Left cardiac atrium (tissue), 4 donors: ENCODE measurements around the gene DNASE1L3. TPM values are rescaled to one million over a fixed set of nuclear protein-coding genes. Genes with fewer than 3 reads are reported as not detected.

Experiments
- ATAC-seq, 2 donors: fragments of 200-7000 bp; cut with Tn5 transposase; one replicate each; pipeline ENCODE4 v1.9.1; 2020; ENCODE audit warnings: mild to moderate bottlenecking in 2 of 2, moderate library complexity in 2 of 2
- DNase-seq: peaks from one replicate; pipeline ENCODE4 v3.0.0-alpha.2; 2020
- intact Hi-C, 2 donors: fragments of 100-400 bp; cut with DNase I; formaldehyde crosslinking; loops; one replicate each; pipeline versions ENCODE4 v1.14.1 to v1.15.1; 2022 to 2023
- total RNA-seq, 2 donors: library from RNA; stranded (reverse); fragmentation: NEBNext Ultra II Directional; extraction: Animal tissue kit (Norgen Biotek cat#: 25700); gene quantifications; one replicate each; pipeline ENCODE4 v1.2.1, GENCODE V29; 2021
- donor health status: DM: no; HTN: yes; CAD: no.
- donor health status: DM: no; HTN: yes; CAD: no; lungs with severe emphysema.
- donor health status: DM: yes; HTN: yes; CAD: no.
- donor health status: Dilated cardiomyopathy.

DNASE1L3 gene
- total RNA-seq, 2 donors from 2014 or later: 1.4 to 3.4 TPM

DNA sequence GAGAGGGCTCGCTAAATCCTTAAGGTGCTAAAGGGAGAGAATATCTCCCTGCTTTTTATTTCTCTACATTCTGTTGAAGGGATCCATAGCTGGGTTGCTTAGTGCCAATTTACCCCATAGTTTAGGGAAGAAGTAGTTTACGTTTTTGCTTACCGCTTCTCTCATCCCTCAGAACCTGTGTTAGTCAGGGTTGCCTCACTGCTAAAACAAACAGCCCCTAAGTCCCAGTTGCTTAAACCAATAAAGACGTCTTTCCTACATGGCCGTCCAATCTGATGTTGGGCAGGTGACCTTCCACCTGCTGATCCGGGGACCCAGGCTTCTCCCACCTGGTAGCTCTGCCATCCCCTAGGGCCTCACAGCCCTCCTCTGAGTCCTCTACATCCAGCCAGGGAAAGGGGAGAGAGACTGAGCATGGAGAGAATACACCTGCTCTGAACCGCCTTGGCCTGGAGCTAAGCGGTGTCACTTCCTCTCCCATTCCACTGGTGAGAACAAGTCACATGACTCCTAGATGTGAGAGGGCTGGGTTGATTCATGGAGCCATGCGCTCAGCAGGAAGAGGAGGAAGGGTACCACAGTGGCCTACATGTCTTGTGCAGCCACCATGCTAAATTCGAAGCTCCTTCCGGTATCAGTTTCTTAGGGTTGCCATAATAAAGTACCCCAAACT lies 26.3 kb downstream of the DNASE1L3 start:
- DNase-seq (no peak), ATAC-seq (no peak)
- intact Hi-C loops: no loop called here

DNA sequence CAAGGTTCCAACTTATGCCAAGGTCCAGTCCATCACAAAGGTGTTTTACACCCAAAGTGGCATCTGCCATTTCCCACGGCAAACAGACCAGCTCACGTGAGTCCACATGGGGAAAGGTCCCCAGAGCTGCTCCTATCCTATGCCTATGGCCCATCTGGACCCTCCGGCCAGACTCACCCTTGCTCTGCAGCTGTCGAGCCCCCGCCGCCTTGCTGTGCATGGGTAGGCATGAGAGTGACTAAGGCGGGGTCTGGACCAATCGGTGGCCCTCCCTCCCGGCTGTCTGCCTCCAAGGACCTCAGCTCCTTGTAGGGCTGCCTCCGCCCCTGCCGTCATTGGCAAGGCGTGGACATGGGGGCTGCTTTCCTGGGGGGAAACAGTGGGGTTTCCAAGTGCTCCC lies 26.9 kb downstream of the DNASE1L3 start:
- intact Hi-C loops: no loop called here
- no peak for ATAC-seq
- DNase-seq: no peak

DNA sequence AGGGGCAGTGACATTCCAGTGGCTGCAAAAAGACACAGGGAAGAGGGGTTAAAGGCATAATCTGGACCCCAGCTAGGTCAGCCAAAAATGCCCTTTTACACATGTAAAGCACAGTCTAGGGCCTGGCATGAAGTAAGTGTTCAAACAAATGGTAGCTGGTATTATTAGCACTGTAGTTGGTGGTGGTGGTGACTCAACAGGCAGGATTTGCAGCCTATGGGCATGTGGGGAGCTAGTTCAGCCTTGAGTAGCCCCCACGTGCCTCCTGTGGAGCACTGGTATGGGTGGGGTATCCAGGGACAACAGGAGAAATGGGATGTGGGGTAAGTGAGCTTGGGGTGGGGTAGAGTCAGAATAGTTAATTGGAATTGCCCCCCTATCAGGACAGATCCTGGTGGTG lies 27.6 kb downstream of the DNASE1L3 start:
- ATAC-seq (no peak), DNase-seq (no peak)
- intact Hi-C loops: no loop called here

DNA sequence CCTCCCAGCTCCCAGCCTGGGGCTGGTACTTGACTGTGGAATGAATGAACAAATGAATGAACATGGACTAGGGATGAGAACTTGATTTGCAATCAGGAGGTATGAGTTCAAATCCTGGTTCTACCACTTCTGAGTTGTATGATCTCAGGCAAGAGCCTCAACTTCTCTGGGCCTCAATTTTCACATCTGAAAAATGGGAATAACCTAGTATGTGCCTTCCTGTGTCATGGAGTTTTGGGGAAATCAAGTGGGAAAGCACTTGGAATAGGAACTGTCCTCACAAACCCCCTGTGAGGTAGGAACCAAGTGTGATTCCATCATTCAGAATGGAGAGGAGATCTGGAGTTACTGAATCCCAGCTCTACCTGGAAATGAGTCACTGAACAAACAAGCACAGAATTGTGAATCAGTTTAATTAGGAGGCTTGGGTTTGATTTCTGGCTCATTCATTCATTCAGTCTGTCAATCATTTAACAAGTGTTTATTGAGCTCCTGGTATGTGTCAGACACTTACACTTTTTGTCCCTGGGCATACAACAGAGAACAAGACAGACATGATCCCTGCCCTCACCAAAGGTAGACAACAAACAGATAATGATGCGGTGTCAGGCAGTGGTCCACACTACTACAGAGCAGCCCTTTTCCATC lies 29.7 kb downstream of the DNASE1L3 start:
- ATAC-seq: no peak
- intact Hi-C loops: no loop called here

DNA sequence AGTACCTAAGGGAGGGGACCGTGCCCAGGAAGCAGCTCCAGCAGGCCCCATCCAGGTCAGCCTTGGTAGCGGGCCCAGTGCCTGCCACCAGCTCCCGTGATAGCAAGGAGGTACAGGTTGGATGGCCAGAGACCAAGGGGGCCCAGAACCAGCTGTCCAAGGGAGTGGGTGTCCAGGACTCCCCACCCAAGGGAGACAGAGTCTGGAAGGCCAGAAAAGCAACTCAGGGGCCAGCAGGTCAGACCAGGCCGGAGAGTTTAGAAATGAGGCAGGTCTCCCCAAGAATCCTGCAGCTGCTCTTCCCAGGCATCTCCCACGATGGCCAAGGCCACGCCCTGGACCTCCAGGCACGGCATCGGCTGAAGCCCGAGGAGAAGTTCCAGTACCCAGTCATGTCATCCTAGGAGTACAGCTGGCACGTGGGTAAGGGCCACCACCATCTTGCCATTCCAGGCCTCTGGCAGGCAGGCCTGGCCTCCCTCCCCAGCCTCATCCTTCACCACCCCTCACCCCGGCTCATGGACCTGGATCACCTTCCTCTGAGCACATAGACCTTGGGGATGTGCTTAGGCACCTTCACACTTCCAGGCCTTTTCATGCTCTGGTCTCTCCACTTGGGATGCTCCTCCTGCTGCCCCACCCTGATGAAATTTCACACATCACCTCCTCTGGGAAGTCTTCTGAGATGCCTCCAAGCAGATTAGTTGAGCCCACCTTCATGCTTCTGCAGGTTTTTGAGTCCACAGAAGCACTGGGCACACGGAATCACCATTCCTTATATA lies 30.5 kb downstream of the DNASE1L3 start:
- intact Hi-C loops: no loop called here
- ATAC-seq (no peak), DNase-seq (no peak)

More for the DNA sequence above, 29.7 kb downstream of the DNASE1L3 start:
- no peak for DNase-seq

DNA sequence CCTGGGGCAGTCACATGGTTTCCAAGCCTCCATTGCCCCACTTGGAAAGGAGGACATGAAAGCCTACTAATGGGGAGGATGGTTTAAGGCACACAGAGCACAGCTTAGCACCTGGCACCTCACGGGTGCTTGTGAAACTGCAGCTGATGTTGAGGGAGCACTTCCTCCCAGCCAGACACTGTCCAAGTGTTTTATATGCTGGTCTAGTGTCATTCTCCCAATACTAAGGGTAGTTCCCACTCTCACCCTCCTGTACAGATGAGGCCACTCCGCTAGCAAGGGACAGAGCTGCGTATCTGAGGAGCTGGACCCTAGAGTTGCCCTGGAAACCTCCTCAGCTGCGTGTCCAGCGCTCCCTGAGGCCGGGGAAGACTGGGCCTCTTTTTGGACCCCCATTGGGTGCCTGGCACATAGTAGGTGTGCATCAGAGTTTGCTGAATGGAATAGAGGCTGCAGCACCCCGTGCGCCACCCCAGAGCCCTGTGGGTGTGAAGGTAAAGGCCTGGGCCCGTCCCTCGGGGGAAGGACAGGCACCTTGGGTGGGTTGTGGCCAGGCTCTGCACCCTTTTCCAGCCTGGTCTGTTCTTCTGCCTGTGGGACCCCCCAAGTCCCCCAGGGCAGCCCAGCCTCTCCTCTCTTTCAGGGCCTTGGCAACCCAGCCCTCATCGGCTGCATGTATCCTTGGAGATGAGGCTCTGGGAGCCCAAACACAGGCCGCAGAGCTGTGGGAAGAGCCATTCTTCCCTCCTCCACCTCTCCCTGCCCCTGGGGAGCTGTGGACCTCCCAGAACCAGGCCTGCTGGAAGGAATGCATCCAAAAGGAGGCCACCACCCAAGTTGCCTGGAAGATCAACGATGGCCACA lies 31.3 kb downstream of the DNASE1L3 start:
- ATAC-seq (no peak), DNase-seq (no peak)
- intact Hi-C loops: no loop called here

DNA sequence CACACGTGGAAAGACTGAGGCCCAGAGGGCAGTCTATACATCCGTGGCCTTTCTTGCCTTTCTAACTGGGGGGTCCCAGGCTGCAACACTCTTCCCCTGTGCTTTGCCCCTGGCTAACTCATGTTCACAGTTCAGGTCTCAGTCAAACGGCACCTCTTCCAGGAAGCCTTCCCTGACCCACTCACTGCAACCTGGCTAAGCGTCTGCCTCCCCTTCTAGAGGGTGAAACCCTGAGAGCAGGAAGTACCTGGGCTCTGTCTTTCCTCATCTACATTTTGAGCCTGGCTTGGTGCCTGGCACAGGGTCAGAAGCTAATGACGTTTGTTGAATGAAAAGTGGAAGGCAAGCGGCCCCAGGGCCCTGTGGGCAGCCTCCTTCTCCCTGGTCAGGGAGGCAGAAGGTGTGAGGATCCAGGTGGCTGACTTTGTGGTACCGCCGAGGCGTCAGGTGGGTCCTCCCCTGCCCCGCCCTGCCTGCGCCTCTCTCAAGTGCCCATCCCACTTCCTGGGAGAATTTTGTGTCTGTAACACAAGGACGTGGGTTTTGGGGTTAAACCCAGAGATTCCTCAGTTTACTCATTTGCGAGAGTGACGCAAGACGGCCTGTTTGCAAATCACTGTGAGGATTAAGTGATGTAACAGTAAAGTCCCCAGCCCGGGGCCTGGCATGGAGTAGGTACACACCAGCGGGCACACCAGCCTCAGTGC lies 32.1 kb downstream of the DNASE1L3 start:
- no peak for ATAC-seq
- intact Hi-C loops: no loop called here
- no peak for DNase-seq

DNA sequence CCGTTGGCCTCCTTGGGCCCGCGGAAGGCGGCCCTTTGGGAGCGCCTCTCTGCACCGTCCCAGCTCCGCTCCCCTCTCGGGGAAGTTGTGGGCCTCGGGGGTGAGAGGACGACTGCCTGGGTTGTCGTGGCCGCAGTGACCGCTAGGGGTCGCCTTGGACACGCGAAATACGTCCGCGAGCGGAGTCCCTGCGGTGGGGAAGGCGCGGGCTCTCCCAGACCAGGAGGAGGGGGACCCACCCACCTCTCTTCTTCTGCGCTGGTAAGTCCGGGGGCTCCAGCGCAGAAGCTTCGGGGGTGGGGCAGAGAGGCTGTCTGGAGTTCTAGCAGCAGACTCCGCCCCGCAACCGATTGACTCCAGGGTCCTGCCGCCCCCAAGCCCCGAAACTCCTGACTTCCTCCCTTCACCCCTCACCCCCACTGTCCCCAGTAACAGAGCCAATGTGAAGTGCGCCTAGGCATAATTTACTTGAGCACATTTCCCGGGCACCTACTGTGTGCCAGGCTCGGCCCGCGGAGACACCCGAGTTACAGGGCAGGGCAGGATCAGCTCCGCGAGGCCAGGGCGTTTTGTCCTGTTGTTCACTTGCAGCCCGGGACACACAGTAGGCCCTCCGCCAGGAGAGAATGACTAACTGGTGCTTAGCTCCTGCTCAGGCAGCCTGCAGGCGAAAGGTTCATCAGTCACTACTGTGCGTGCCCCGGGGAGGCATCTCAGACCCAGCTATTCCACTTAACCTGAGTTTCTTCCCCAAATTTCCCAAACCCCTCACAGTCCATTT lies 32.8 kb downstream of the DNASE1L3 start:
- intact Hi-C loops: no loop called here

DNA sequence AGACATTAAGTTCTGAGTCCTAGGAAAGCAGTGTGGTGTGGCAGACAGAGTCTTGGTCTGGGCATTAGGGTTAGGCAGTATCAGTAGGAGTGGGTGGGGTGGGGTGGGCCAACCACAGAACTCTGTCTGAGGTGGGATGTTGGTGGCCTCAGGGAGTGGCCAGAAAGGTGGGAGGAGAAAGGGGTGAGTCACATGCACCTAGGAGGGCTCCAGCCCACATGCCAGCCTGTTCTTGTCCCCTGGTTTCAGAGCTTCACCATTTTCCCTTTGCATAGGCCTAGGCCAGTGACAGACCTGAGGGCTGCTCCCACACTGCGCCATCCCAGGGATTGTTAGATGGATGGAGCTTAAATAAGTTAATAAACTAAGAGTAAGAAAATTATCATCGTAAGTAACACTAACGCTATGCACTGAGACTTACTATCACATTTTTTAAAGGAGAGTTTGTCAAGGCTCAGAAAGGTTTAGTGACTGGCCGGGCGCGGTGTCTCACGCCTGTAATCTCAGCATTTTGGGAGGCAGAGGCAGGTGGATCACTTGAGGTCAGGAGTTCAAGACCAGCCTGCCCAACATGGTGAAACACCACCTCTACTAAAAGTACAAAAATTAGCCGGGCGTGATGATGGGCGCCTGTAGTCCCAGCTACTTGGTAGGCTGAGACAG lies 33.8 kb downstream of the DNASE1L3 start:
- ATAC-seq (no peak), DNase-seq (no peak)
- intact Hi-C loops: no loop called here

More for the DNA sequence above, 32.8 kb downstream of the DNASE1L3 start:
- ATAC-seq (peak; percentile 87 to 88), DNase-seq (peak; percentile 91)

DNA sequence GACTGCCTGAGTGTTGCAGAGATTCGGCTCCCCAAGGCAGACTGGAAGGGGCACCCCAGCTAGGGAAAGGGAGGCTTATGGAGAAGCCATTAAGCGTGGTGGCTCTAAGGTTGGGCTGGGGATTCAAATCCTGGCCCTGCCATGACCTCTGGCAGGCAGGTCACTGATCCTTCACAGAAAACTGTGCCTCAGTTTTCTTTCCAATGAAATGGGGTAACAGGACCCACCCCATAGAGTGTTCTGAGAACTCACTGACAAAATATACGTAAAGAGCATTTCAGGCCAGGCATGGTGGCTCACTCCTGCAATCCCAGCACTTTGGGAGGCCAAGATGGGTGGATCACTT lies 34.6 kb downstream of the DNASE1L3 start:
- ATAC-seq (no peak), DNase-seq (no peak)
- intact Hi-C loops: no loop called here

DNA sequence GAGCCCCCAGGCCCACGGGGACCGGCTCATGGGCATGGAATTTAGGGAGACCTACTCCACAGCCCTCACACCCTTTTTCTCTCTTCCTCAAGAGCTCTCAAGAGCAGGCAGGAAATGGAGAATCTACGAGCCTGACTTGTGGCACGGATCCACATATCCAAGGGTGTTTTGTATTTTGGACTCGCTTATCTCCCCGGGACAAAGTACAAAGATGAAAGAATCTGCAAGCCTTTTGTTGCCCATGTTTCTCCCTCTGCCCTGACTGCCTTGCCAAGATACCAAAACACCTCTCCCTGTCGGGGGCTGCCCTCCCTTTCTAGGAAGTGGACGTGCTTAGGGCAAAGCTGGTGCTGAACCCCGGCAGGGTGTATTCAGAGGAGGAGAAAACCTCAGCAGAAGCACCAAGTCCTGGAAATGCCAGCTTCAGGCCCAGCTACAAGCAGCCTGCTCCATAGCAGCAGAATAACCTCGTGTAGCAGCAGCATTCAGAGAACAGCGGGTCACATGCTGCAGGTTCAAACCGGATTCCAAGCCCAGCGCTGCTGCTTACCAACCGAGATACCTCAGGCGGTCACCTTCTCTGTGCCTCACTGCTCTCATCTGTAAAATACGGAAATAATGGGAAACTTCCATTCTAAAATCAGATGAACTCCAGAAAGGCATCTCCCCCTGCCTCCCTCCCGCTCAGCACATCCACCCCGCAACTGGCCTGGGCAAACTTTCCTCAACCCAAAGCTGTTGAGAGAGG lies 35.2 kb downstream of the DNASE1L3 start:
- intact Hi-C loops: no loop called here
- DNase-seq: no peak
- no peak for ATAC-seq

DNA sequence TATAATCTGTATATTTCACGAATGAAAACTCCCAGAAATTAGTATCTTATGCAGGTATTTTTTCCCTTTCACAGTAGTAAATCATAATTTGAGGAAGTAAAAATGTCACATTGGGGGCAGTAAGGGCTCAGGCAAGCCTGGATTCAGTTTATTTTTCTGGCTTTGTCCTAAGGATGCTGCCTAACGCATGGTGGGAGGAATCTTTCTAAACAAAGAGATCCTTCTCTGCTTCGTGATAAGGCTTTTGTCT lies 35.7 kb downstream of the DNASE1L3 start:
- ATAC-seq (no peak), DNase-seq (no peak)

DNA sequence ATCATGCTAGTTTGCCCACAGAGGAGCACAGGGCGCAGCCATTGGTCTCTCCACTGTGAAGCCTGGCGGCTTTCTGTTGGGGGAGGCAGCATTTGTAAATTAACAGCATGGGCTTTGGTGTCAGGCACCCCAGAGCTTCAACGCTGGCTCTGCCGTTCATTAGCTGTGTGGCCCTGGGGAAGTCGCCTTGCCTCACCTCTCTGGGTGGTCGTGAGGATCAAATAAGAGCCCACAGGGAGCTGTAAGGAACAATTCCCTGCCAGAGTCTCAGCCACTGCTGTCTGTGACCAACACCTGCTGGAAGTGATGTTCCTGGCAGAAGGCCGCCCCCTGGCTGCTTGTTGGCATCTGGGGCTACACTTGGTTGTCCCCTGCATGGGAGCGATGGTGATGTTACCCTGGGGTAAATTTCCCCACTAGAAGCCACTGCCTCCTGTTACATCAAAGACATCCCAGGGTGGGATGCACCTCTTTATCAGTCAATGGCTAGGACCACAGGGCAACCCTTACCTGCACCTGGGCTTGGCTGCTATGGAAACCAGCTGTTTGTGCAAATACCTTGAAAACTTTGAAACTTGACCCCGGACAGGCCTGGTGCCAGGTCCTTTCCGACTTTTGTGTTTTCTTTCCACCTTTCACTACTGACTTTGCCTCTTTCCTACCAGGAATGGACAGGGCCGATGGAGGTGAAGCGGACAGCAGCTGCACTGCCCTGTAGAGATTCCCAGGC lies 36.9 kb downstream of the DNASE1L3 start:
- intact Hi-C loops: loop anchor here in 1 of 2 donors (2.0 kb wide), 1 partner anchor 165 kb away; the partner anchor contains the start of gene FLNB
- ATAC-seq: peak in 1 of 2 donors; percentile 8
- peak; percentile 53 for DNase-seq

More for the DNA sequence above, 35.7 kb downstream of the DNASE1L3 start:
- intact Hi-C loops: no loop called here

DNA sequence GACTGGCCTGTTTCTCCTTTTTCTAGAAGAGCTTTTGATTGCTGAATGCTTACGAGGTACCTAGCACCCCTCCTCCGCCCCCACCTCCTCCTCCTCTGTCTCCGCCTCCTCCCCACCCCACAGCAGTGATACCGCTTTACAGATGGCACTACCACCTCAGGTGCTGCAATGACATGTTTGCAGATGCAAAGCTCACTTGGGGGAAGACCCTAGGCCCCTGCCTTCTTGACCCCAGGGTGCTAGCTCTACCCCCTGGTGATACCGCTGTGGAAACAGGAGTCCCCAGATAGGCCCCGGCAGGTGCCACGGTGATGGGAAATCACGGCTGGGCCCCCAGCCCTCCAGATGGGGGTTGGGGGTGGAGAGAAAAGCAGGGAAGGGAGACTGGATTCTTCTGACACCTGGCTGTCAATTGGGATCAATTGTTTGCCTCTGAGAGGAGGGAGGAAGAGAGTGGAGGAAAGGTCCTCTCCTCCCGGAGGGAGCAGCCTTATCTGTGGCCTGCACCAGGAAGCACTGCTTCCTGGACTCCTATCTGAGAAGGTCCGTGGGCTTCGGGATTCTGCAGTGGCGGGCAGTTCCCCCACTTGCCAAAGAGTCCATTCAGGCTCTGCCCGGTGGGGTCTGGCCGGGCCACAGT lies 37.6 kb downstream of the DNASE1L3 start:
- intact Hi-C loops: loop anchor here in 1 of 2 donors (2.0 kb wide), 1 partner anchor 164 kb away; the partner anchor contains the start of gene FLNB
- DNase-seq (no peak), ATAC-seq (no peak)

DNA sequence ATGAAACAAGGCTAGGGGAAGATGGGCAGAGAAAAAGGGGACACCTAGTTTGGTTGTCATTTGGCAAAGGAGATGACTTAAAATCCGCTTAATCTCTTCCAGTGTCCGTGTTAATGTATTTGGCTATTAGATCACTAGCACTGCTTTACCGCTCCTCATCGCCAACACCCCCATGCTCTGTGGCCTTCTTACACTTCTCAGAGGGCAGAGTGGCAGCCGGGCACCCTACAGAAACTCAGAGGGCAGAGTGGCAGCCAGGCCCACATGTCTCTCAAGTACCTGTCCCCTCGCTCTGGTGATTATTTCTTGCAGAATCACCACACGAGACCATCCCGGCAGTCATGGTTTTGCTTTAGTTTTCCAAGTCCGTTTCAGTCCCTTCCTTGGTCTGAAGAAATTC lies 39.6 kb downstream of the DNASE1L3 start:
- no peak for DNase-seq
- intact Hi-C loops: no loop called here
- ATAC-seq: no peak

DNA sequence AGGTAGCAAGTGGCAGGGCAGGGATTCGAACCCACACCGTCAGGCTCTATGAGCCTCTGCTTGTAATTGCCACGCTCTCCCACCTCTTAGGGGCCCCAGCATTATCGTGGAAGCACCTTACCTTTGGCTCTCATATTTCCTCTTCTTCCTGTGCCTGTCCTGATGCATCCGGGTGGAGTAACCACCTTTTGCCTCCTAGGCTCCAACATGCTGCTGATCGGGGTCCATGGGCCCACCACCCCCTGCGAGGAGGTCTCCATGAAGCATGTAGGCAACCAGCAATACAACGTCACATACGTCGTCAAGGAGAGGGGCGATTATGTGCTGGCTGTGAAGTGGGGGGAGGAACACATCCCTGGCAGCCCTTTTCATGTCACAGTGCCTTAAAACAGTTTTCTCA lies 40.4 kb downstream of the DNASE1L3 start:
- ATAC-seq: no peak
- intact Hi-C loops: no loop called here
- DNase-seq: no peak
